HG03439 (cell line): ENCODE results near the gene ADAMTS9.

Experiments used
- ATAC-seq: cut with Tn5 transposase; IDR thresholded peaks from one replicate; pipeline ENCODE4 v1.9.1; 2021; ENCODE audit warnings: mild to moderate bottlenecking, moderate library complexity; ENCODE audit not compliant: unreplicated experiment

ADAMTS9 gene

GRCh38 chr3:64687781-64688604 lies at the start of gene ADAMTS9:
Gene ADAMTS9, minus strand, starts transcription at chr3:64688000. Its CDS starts 343 bp downstream, at chr3:64687657.
- ATAC-seq: no peak

GRCh38 chr3:64732576-64732975 lies 44.8 kb upstream of the ADAMTS9 start:
- no peak for ATAC-seq

- ATAC-seq: no peak
Observed at GRCh38 chr3:64730681-64731080, 42.9 kb upstream of the ADAMTS9 start.

- no peak for ATAC-seq
Observed at GRCh38 chr3:64728994-64729393, 41.2 kb upstream of the ADAMTS9 start.

GRCh38 chr3:64728428-64728827 lies 40.6 kb upstream of the ADAMTS9 start:
- ATAC-seq: no peak

- no peak for ATAC-seq
Observed at GRCh38 chr3:64726414-64727090, 38.8 kb upstream of the ADAMTS9 start.

GRCh38 chr3:64718976-64719375 lies 31.2 kb upstream of the ADAMTS9 start:
- ATAC-seq: no peak

GRCh38 chr3:64717872-64718613 lies 30.2 kb upstream of the ADAMTS9 start:
- no peak for ATAC-seq

GRCh38 chr3:64717411-64717810 lies 29.6 kb upstream of the ADAMTS9 start:
- no peak for ATAC-seq

- no peak for ATAC-seq
Observed at GRCh38 chr3:64716110-64716710, 28.4 kb upstream of the ADAMTS9 start.

- ATAC-seq: no peak
Observed at GRCh38 chr3:64715211-64715982, 27.6 kb upstream of the ADAMTS9 start.

GRCh38 chr3:64708456-64708855 lies 20.7 kb upstream of the ADAMTS9 start:
- ATAC-seq: no peak

GRCh38 chr3:64705946-64706345 lies 18.1 kb upstream of the ADAMTS9 start:
- ATAC-seq: no peak

- no peak for ATAC-seq
Observed at GRCh38 chr3:64696896-64697295, 9.1 kb upstream of the ADAMTS9 start.

- no peak for ATAC-seq
Observed at GRCh38 chr3:64694114-64694513, 6.3 kb upstream of the ADAMTS9 start.

GRCh38 chr3:64693031-64693430 lies 5.2 kb upstream of the ADAMTS9 start:
- ATAC-seq: no peak

GRCh38 chr3:64691051-64691450 lies 3.3 kb upstream of the ADAMTS9 start:
- ATAC-seq: no peak

- ATAC-seq: no peak
Observed at GRCh38 chr3:64687086-64687780, 567 bp downstream of the ADAMTS9 start.

- no peak for ATAC-seq
Observed at GRCh38 chr3:64686446-64686908, 1.3 kb downstream of the ADAMTS9 start.
